GM19397 (cell line): ENCODE measurements around the gene CLDND1.
"Not testable (repeated sequence)": the region's sequence is repeated elsewhere in the genome, so short reads cannot be mapped to it uniquely, and the experiment has no call there.

Experiments
- ATAC-seq: cut with Tn5 transposase; IDR thresholded peaks from one replicate; pipeline ENCODE4 v1.9.1; 2021; ENCODE audit warnings: mild to moderate bottlenecking, moderate library complexity; ENCODE audit not compliant: unreplicated experiment

Gene CLDND1

GRCh38 chr3:98522544-98523281, at the start of gene CLDND1:
Gene CLDND1, minus strand, starts transcription at chr3:98522902. Its CDS starts 1,478 bp downstream, at chr3:98521424.
- ATAC-seq, result peak; percentile 91

GRCh38 chr3:98568402-98568801, 45.7 kb upstream of the CLDND1 start:
- no peak for ATAC-seq

GRCh38 chr3:98567666-98568270, 45.1 kb upstream of the CLDND1 start:
- no peak for ATAC-seq

GRCh38 chr3:98565843-98566242, 43.1 kb upstream of the CLDND1 start:
- no peak for ATAC-seq

GRCh38 chr3:98565237-98565643, 42.5 kb upstream of the CLDND1 start:
- no peak for ATAC-seq

- peak; percentile 13 for ATAC-seq
Measured at GRCh38 chr3:98564282-98565005, 41.7 kb upstream of the CLDND1 start.

- peak; percentile 54 for ATAC-seq
Measured at GRCh38 chr3:98563661-98564281, 41.1 kb upstream of the CLDND1 start.

- no peak for ATAC-seq
Measured at GRCh38 chr3:98561727-98562521, 39.2 kb upstream of the CLDND1 start.

- ATAC-seq, result no peak
Measured at GRCh38 chr3:98560911-98561310, 38.2 kb upstream of the CLDND1 start.

GRCh38 chr3:98559769-98560168, 37.1 kb upstream of the CLDND1 start:
- ATAC-seq, result not testable (repeated sequence)

GRCh38 chr3:98558100-98558827, 35.6 kb upstream of the CLDND1 start:
- no peak for ATAC-seq

- no peak for ATAC-seq
Measured at GRCh38 chr3:98557324-98558010, 34.8 kb upstream of the CLDND1 start.

- ATAC-seq, result peak; percentile 73
Measured at GRCh38 chr3:98556164-98557130, 33.7 kb upstream of the CLDND1 start.

GRCh38 chr3:98555025-98555379, 32.3 kb upstream of the CLDND1 start:
- ATAC-seq, result no peak

- no peak for ATAC-seq
Measured at GRCh38 chr3:98554580-98554979, 31.9 kb upstream of the CLDND1 start.

- no peak for ATAC-seq
Measured at GRCh38 chr3:98553753-98554152, 31.1 kb upstream of the CLDND1 start.

GRCh38 chr3:98553021-98553563, 30.4 kb upstream of the CLDND1 start:
- no peak for ATAC-seq
